Calu3 (cell line): ENCODE results near the gene PIPOX. TPM values are rescaled to one million over a fixed set of nuclear protein-coding genes. Genes with fewer than 3 reads are reported as not detected.

Experiments
- BruUV-seq: library from RNA; stranded (reverse); fragments of 400-500 nt; replicated peaks from 2 replicates; lab custom pipeline; 2021; lab: Mats Ljungman, UMichigan
- CTCF ChIA-PET: fragments of 300-600 bp; sonication (Branson Sonifier 250); formaldehyde crosslinking; loops from one replicate; lab custom pipeline; 2022; ENCODE audit warnings: antibody characterized with exemption; lab: Charles Lee
- DNase-seq: peaks from one replicate; pipeline ENCODE4 v3.0.0; 2022
- H3K27ac Mint-ChIP-seq: one replicate; pipeline ENCODE4 v1.8.0; 2022; ENCODE audit warnings: mixed read lengths; ENCODE audit not compliant: unreplicated experiment
- H3K27me3 Mint-ChIP-seq: one replicate; pipeline ENCODE4 v1.8.0; 2022; ENCODE audit warnings: mixed read lengths; ENCODE audit not compliant: unreplicated experiment
- H3K36me3 Mint-ChIP-seq: one replicate; pipeline ENCODE4 v1.8.0; 2022; ENCODE audit warnings: mild to moderate bottlenecking, moderate library complexity, mixed read lengths; ENCODE audit not compliant: insufficient read depth, unreplicated experiment
- H3K4me1 Mint-ChIP-seq: one replicate; pipeline ENCODE4 v1.8.0; 2022; ENCODE audit warnings: mild to moderate bottlenecking, low read depth, mixed read lengths; ENCODE audit not compliant: unreplicated experiment
- H3K4me3 Mint-ChIP-seq: one replicate; pipeline ENCODE4 v1.8.0; 2022; ENCODE audit warnings: mild to moderate bottlenecking, low read depth, moderate library complexity, mixed read lengths; ENCODE audit not compliant: unreplicated experiment
- H3K9me3 Mint-ChIP-seq: one replicate; pipeline ENCODE4 v1.8.0; 2022; ENCODE audit warnings: low read depth, mixed read lengths; ENCODE audit not compliant: unreplicated experiment
- CTCF ChIP-seq: fragments of 200-600 bp; IDR thresholded peaks from one replicate; pipeline ENCODE4 v1.8.0; 2022; ENCODE audit warnings: antibody characterized with exemption; ENCODE audit not compliant: unreplicated experiment
- intact Hi-C: fragments of 100-400 bp; cut with micrococcal nuclease; formaldehyde crosslinking; loops from one replicate; pipeline ENCODE4 v1.10.0; 2022; ENCODE audit not compliant: unreplicated experiment
- total RNA-seq: library from RNA; stranded (reverse); gene quantifications from 2 replicates; pipeline ENCODE4 v1.2.3, GENCODE V29; 2022

Gene PIPOX
- total RNA-seq, 1 experiment from 2014 or later = 3.7 TPM

DNA sequence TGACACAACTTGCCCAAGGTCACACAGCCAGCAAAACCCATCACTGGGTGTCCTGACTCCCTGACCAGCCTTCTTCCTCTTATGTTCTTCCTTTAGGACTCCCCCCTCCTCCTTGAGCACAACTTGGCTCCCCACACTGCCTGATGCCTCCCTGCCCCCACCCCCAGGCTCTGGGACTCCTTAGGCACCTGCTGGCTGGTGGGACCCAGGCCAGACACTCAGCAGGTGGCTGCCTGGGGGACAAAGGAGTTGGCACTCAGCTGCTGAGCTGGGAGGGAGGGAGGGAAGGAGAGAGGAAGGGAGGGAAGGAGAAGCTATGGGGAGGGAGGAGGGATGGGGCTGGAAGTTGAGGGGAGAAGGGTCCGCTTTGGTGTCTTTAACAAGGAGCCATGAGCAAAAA lies 45.1 kb upstream of the PIPOX start:
- TF ChIP-seq CTCF = no peak
- H3K36me3 Mint-ChIP-seq = peaks cover 5% of the 10 kb centered on the region
- no peak overlapping the region for H3K4me3 Mint-ChIP-seq
- intact Hi-C loops = no loop called here
- H3K9me3 Mint-ChIP-seq = no peaks in the 10 kb centered on the region
- BruUV-seq = no TSS peak
- no peak for DNase-seq
- no peak overlapping the region for H3K27ac Mint-ChIP-seq
- CTCF ChIA-PET = no interaction called here
- H3K4me1 Mint-ChIP-seq = no peaks in the 10 kb centered on the region
- H3K27me3 Mint-ChIP-seq = peaks cover 90% of the 10 kb centered on the region

DNA sequence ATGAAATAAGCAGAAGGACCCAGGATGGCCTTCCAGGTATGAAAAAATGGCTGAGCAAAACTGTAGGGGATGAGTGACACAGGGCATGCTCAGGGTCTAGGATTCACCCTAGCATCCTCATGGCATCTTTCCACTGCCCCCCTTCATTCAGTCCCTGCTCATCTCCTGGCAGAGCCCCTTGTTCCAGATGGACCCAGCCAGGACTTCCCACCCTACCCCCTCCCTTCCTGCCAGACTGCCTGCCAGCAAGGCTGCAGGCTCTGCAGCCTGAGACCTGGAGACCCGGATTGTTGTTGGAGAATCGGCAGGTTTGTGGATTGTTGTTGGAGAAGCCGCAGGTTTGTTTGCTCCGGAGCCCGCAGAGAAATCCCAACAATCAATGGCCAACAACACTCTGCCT lies 43.7 kb upstream of the PIPOX start:
- Mint-ChIP-seq H3K27me3 (peaks cover 96% of the 10 kb centered on the region), H3K9me3 (no peaks in the 10 kb centered on the region), H3K4me3 (no peak overlapping the region), H3K4me1 (no peaks in the 10 kb centered on the region), H3K36me3 (peaks cover 5% of the 10 kb centered on the region), H3K27ac (no peak overlapping the region)
- no TSS peak for BruUV-seq
- intact Hi-C loops = no loop called here
- TF ChIP-seq CTCF = no peak
- CTCF ChIA-PET = no interaction called here
- DNase-seq = no peak

- Mint-ChIP-seq H3K36me3 (peaks cover 12% of the 10 kb centered on the region), H3K9me3 (no peaks in the 10 kb centered on the region), H3K27ac (no peak overlapping the region), H3K27me3 (peaks cover 97% of the 10 kb centered on the region), H3K4me1 (no peaks in the 10 kb centered on the region), H3K4me3 (no peak overlapping the region)
- no peak for DNase-seq
- no peak for TF ChIP-seq CTCF
- no TSS peak for BruUV-seq
- CTCF ChIA-PET = interaction anchor here (0.6 kb wide), 1 partner anchor 66 kb away, joined by 4 read pairs; no protein-coding TSS in a partner anchor
- intact Hi-C loops = no loop called here
Observed at GRCh38 chr17:29000973-29001372, 42.0 kb upstream of the PIPOX start.

DNA sequence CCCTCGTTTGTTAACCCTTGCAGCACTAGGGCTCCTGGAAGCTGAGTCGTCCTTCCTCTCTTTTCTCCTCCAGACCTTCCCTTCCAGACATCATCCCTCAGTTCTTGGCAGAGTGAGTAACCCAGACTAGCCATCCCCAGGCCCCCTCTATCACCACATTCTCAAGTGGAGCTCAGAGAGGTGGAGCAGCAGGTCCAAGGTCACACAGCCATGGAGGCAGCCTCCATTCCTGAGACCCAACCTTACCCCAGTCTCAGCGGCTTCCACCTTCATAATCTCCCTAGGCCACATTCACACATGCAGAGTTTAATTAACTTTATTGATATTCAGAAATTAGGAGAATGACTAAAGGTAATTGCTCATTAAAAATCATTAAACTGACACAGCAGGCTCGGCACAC lies 40.1 kb upstream of the PIPOX start:
- intact Hi-C loops = no loop called here
- TF ChIP-seq CTCF = no peak
- CTCF ChIA-PET = no interaction called here
- H3K9me3 Mint-ChIP-seq = no peaks in the 10 kb centered on the region
- DNase-seq = no peak
- H3K27ac Mint-ChIP-seq = no peak overlapping the region
- BruUV-seq = no TSS peak
- no peaks in the 10 kb centered on the region for H3K4me1 Mint-ChIP-seq
- H3K4me3 Mint-ChIP-seq = no peak overlapping the region
- H3K36me3 Mint-ChIP-seq = peaks cover 8% of the 10 kb centered on the region
- H3K27me3 Mint-ChIP-seq = peaks cover 96% of the 10 kb centered on the region
